GM10266 (cell line): ENCODE measurements around the gene RMND1.
A peak's percentile ranks its signal among the peaks of the same experiment; 100 is the strongest.

ENCODE experiments used
- DNase-seq: peaks from one replicate; pipeline ENCODE4 v3.0.0; 2012; ENCODE audit errors: extremely low spot score
- CTCF ChIP-seq: IDR thresholded peaks from 2 replicates; pipeline ENCODE4 v1.5.1; 2012; ENCODE audit warnings: mild to moderate bottlenecking, low read depth; ENCODE audit not compliant: control insufficient read depth, insufficient read depth; ENCODE audit errors: missing control alignments

Gene RMND1

GRCh38 chr6:151403919-151404308 is 48.0 kb downstream of the RMND1 start:
- no peak for DNase-seq
- no peak for TF ChIP-seq CTCF

GRCh38 chr6:151402228-151402627 is 49.7 kb downstream of the RMND1 start:
- no peak for DNase-seq

GRCh38 chr6:151400473-151400872 is 51.5 kb downstream of the RMND1 start:
- no peak for TF ChIP-seq CTCF
- no peak for DNase-seq

More at GRCh38 chr6:151402228-151402627, 49.7 kb downstream of the RMND1 start:
- TF ChIP-seq CTCF = no peak

DNA sequence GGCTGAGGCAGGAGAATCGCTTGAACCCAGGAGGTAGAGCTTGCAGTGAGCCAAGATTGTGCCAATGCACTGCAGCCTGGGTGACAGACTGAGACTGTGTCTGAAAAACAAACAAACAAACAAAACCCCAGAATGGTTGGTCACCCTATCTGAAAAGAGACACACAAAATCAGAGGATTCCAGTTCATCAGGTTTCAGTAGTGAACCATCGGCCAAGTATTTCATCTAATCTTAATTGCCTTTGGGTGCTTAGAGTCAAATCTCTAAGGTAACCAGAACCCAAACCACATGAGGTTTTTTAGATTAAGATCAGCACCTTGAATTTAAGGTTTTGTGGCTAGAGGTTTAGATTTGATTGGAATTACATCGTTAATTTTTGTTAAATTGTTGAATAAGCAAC is 52.2 kb downstream of the RMND1 start:
- DNase-seq = no peak
- no peak for TF ChIP-seq CTCF

DNA sequence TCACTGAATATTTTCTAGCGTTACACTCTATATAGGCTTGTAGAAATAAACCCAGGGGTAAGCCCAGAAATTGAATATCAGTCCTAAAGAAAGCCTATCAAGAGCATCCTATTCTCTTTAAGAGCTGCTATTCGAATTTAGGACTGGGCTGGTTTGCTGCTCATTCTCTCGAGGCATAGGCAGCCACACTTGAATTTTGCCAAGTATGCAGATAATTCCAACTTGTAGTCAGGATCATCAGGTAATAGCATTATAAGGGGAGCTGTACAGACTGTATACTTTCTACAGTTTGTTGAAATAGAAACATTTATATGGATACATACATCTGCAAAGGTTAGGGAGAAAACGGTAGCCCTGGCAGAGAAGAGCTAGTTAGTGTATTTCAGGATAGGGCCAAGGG is 58.5 kb downstream of the RMND1 start:
- no peak for DNase-seq
- TF ChIP-seq CTCF = no peak

DNA sequence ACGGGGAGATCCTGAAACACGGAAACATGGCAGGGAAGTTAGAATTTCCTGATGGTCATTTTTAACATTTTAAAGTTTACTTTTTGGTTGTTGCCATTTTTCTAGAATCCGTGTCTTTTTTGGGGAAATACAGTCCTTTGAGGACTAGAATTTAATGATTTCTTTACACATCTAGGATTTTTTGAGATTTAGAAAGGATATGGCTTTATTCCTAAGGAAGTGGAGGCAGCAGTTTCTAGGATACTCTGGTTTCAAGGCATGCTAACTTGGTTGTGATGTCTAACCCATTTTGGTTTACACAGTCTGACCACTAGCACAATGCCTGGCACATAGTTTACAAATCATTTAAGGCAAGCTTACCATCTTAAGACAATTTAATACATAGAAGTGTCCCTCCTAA is 59.5 kb downstream of the RMND1 start:
- DNase-seq = no peak
- TF ChIP-seq CTCF = no peak

DNA sequence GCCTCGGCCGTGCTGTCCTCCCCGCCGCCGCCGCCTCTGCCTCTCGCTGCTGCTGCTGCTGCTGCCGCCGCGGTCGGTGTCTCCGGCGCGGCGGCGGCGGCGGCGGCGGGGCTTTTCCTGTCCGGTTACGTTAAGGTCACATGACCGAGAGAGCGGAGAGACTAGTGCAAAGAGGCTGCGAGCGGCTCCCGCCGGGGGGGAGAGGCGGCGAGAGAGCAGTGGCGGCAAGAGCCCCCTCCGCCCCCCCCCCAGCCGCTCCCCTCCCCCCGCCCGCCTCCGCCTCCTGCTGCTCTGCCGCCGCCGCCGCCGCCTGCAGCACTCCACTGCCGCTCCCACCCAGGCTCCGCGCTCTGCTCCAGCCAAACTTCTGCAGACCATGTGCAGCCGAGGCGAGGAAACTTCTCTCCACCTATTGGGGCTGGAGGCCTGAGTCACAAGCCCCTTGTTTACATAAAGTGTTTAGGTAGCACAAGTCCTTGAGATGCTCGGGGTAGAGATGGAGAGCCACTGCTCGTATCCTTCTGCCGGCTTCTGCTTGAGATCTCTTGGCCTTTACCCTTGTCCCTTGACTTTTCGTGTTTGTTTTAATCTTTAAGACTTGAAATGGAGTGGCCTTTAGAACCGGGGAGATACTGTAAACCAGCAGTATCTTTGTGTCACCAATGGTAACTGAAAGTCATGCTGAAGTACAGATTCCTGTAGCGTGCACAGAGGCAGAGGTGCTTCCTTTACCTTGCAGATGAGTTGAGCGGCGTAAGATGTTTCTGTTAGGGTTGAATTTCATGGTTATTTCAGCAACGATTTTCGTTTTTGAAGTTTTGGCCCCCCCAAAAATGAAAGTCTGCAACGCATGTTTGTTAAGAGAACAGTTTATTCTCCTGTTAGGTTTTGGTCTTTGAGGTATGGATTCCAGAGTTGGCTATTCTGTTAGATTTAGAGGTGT is 60.2 kb downstream of the RMND1 start, which contains the start of gene ZBTB2:
Gene ZBTB2 (minus strand): TSS at position 89 of the 943 bp plus-strand sequence. CDS start 17,922 bp downstream, outside the sequence.
- TF ChIP-seq CTCF = no peak
- DNase-seq = peak; percentile 77
